Cardiac septum (tissue), 1 donor: Measurements from ENCODE around the gene SF3B3. TPM values are rescaled to one million over a fixed set of nuclear protein-coding genes. Genes with fewer than 3 reads are reported as not detected.
"Not testable (repeated sequence)": the region's sequence is repeated elsewhere in the genome, so short reads cannot be mapped to it uniquely, and the experiment has no call there.

Source experiments
- DNase-seq: peaks from one replicate; pipeline ENCODE4 v3.0.0-alpha.2; 2020; ENCODE audit warnings: low spot score
- intact Hi-C: fragments of 100-400 bp; cut with DNase I; formaldehyde crosslinking; loops from one replicate; pipeline ENCODE4 v1.14.0; 2022
- total RNA-seq: library from RNA; stranded (reverse); fragmentation: NEBNext Ultra II Directional; extraction: Animal tissue kit (Norgen Biotek cat#: 25700); gene quantifications from one replicate; pipeline ENCODE4 v1.2.1, GENCODE V29; 2021
- donor health status: DM: no; HTN: no; CAD: no.

Gene SF3B3
- total RNA-seq, 1 donor from 2014 or later, result 159 TPM

- intact Hi-C loops, result no loop called here
- DNase-seq, result no peak
Measured at GRCh38 chr16:70605283-70605657, 81.7 kb downstream of the SF3B3 start.

- intact Hi-C loops, result no loop called here
- no peak for DNase-seq
Measured at GRCh38 chr16:70608521-70608920, 84.9 kb downstream of the SF3B3 start.

GRCh38 chr16:70610273-70611223, 86.9 kb downstream of the SF3B3 start:
- no peak for DNase-seq

GRCh38 chr16:70611224-70611598, 87.6 kb downstream of the SF3B3 start:
- intact Hi-C loops, result no loop called here

More at GRCh38 chr16:70610273-70611223, 86.9 kb downstream of the SF3B3 start:
- intact Hi-C loops, result no loop called here

GRCh38 chr16:70611785-70612303, 88.2 kb downstream of the SF3B3 start:
- DNase-seq, result no peak
- intact Hi-C loops, result no loop called here

More at GRCh38 chr16:70611224-70611598, 87.6 kb downstream of the SF3B3 start:
- no peak for DNase-seq

- intact Hi-C loops, result no loop called here
- no peak for DNase-seq
Measured at GRCh38 chr16:70612931-70613330, 89.3 kb downstream of the SF3B3 start.

GRCh38 chr16:70614208-70614951, 90.8 kb downstream of the SF3B3 start:
- intact Hi-C loops, result no loop called here

GRCh38 chr16:70615945-70616344, 92.3 kb downstream of the SF3B3 start:
- no peak for DNase-seq
- intact Hi-C loops, result no loop called here

More at GRCh38 chr16:70614208-70614951, 90.8 kb downstream of the SF3B3 start:
- DNase-seq, result no peak

GRCh38 chr16:70621864-70622263, 98.2 kb downstream of the SF3B3 start:
- intact Hi-C loops, DNase-seq: not testable (repeated sequence)

Other genes with a start within 250 kb of the SF3B3 start
- gene AARS1, start 234.3 kb upstream of the SF3B3 start, total RNA-seq, result 57.2 TPM
- 13.7 TPM for gene DDX19B, start 224.6 kb upstream of the SF3B3 start, total RNA-seq
- 22.2 TPM for gene DDX19A, start 176.9 kb upstream of the SF3B3 start, total RNA-seq
- 24.2 TPM for gene ST3GAL2, start 84.7 kb upstream of the SF3B3 start, total RNA-seq
- 9.4 TPM for gene FCSK, start 69.2 kb upstream of the SF3B3 start, total RNA-seq
- 36.3 TPM for gene COG4, start 262 bp upstream of the SF3B3 start, total RNA-seq
- 1.2 TPM for gene IL34, start 122.7 kb downstream of the SF3B3 start, total RNA-seq
- gene MTSS2, start 162.2 kb downstream of the SF3B3 start, total RNA-seq, result 63.4 TPM